ENCODE measurements around the gene DRC3. TPM values are rescaled to one million over a fixed set of nuclear protein-coding genes. Genes with fewer than 3 reads are reported as not detected.

Gene DRC3
- total RNA-seq, 1 donor from 2014 or later = 0.43 TPM

DNA sequence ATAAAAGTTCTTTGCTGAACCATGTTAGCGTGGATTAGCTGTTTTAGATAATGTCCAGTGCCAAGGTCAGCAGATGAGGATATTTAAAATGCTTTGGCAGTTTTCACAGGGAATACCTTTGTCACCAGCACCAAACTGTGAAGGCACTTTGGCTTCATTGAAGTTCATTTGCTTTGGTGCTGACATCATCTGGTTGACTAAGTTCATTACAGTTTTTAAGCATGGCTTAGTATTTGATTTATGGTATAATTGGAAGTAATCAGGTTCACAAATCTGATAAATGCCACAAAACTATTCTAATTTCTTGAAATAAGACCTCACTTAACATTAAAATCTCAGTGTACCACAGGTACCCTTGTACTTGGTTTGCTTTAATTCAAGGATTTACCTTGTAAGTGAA, 70.8 kb downstream of the DRC3 start:
- Histone ChIP-seq H3K27me3 (ENCODE audit: insufficient read depth, low read length) (no peaks in the 10 kb centered on the region), H3K9ac (ENCODE audit: low read length) (no peak overlapping the region), H3K27ac (ENCODE audit: low read depth, low read length) (no peak overlapping the region), H3K4me3 (ENCODE audit: insufficient read depth, low read depth, low read length) (no peak overlapping the region), H3K36me3 (ENCODE audit: insufficient read depth, low read length) (peaks cover 7% of the 10 kb centered on the region), H4K20me1 (ENCODE audit: insufficient read depth, low read length) (peaks cover 22% of the 10 kb centered on the region), H2AFZ (ENCODE audit: low read depth, low read length) (no peak overlapping the region), H3K4me1 (ENCODE audit: insufficient read depth, low read length) (peaks cover 10% of the 10 kb centered on the region), H3K79me2 (ENCODE audit: insufficient read depth, low read length) (peaks cover 23% of the 10 kb centered on the region), H3K9me3 (ENCODE audit: insufficient read depth, low read depth, low read length) (no peaks in the 10 kb centered on the region), H3K4me2 (ENCODE audit: low read length) (no peak overlapping the region)
- FAIRE-seq (no peak), DNase-seq (ENCODE audit: low read depth) (peak; percentile 8)
- Mint-ChIP-seq H3K4me3 (ENCODE audit: unreplicated experiment) (no peak overlapping the region), H3K27ac (ENCODE audit: unreplicated experiment) (no peak overlapping the region), H3K36me3 (ENCODE audit: low read depth, unreplicated experiment) (peaks cover 3% of the 10 kb centered on the region), H3K27me3 (ENCODE audit: low read depth, unreplicated experiment) (no peaks in the 10 kb centered on the region), H3K4me1 (ENCODE audit: low read depth, unreplicated experiment) (peaks cover 14% of the 10 kb centered on the region), H3K9me3 (ENCODE audit: unreplicated experiment) (no peaks in the 10 kb centered on the region)
- peak; percentile 14 for TF ChIP-seq CTCF (IDR thresholded peaks at IDR 0.05; ENCODE audit: insufficient read depth, low read depth, low read length)
- no peak for TF ChIP-seq EZH2 (IDR thresholded peaks at IDR 0.05; ENCODE audit: insufficient read depth, low read length)

GRCh38 chr17:18044609-18045008, 71.9 kb downstream of the DRC3 start:
- Histone ChIP-seq H3K79me2 (ENCODE audit: insufficient read depth, low read length) (peaks cover 22% of the 10 kb centered on the region), H2AFZ (ENCODE audit: low read depth, low read length) (no peak overlapping the region), H3K9ac (ENCODE audit: low read length) (no peak overlapping the region), H3K4me1 (ENCODE audit: insufficient read depth, low read length) (peaks cover 7% of the 10 kb centered on the region), H3K27me3 (ENCODE audit: insufficient read depth, low read length) (no peaks in the 10 kb centered on the region), H3K4me2 (ENCODE audit: low read length) (no peak overlapping the region), H3K36me3 (ENCODE audit: insufficient read depth, low read length) (peaks cover 7% of the 10 kb centered on the region), H4K20me1 (ENCODE audit: insufficient read depth, low read length) (peaks cover 22% of the 10 kb centered on the region), H3K4me3 (ENCODE audit: insufficient read depth, low read depth, low read length) (no peak overlapping the region), H3K27ac (ENCODE audit: low read depth, low read length) (no peak overlapping the region), H3K9me3 (ENCODE audit: insufficient read depth, low read depth, low read length) (no peaks in the 10 kb centered on the region)
- H3K4me1 Mint-ChIP-seq (ENCODE audit: low read depth, unreplicated experiment) = peaks cover 14% of the 10 kb centered on the region
- peaks cover 3% of the 10 kb centered on the region for H3K36me3 Mint-ChIP-seq (ENCODE audit: low read depth, unreplicated experiment)
- no peak for DNase-seq (ENCODE audit: low read depth)
- H3K27me3 Mint-ChIP-seq (ENCODE audit: low read depth, unreplicated experiment) = no peaks in the 10 kb centered on the region
- FAIRE-seq = no peak
- no peak overlapping the region for H3K4me3 Mint-ChIP-seq (ENCODE audit: unreplicated experiment)
- H3K9me3 Mint-ChIP-seq (ENCODE audit: unreplicated experiment) = no peaks in the 10 kb centered on the region
- no peak for TF ChIP-seq EZH2 (IDR thresholded peaks at IDR 0.05; ENCODE audit: insufficient read depth, low read length)
- TF ChIP-seq CTCF (IDR thresholded peaks at IDR 0.05; ENCODE audit: insufficient read depth, low read depth, low read length) = no peak
- H3K27ac Mint-ChIP-seq (ENCODE audit: unreplicated experiment) = peak overlapping the region; percentile 4

- H3K4me1 Mint-ChIP-seq (ENCODE audit: low read depth, unreplicated experiment) = peaks cover 10% of the 10 kb centered on the region
- H3K27me3 ChIP-seq (ENCODE audit: insufficient read depth, low read length) = no peaks in the 10 kb centered on the region
Observed at GRCh38 chr17:18045691-18046350, 73.2 kb downstream of the DRC3 start.

More at GRCh38 chr17:18045691-18046350, 73.2 kb downstream of the DRC3 start:
- Mint-ChIP-seq H3K36me3 (ENCODE audit: low read depth, unreplicated experiment) (peaks cover 3% of the 10 kb centered on the region), H3K9me3 (ENCODE audit: unreplicated experiment) (no peaks in the 10 kb centered on the region), H3K4me3 (ENCODE audit: unreplicated experiment) (no peak overlapping the region), H3K27me3 (ENCODE audit: low read depth, unreplicated experiment) (no peaks in the 10 kb centered on the region), H3K27ac (ENCODE audit: unreplicated experiment) (no peak overlapping the region)
- H3K36me3 ChIP-seq (ENCODE audit: insufficient read depth, low read length) = peaks cover 7% of the 10 kb centered on the region
- TF ChIP-seq CTCF (IDR thresholded peaks at IDR 0.05; ENCODE audit: insufficient read depth, low read depth, low read length) (no peak), EZH2 (IDR thresholded peaks at IDR 0.05; ENCODE audit: insufficient read depth, low read length) (no peak)
- no peak overlapping the region for H2AFZ ChIP-seq (ENCODE audit: low read depth, low read length)
- peaks cover 17% of the 10 kb centered on the region for H4K20me1 ChIP-seq (ENCODE audit: insufficient read depth, low read length)
- no peak for DNase-seq (ENCODE audit: low read depth)
- no peaks in the 10 kb centered on the region for H3K4me1 ChIP-seq (ENCODE audit: insufficient read depth, low read length)
- no peak overlapping the region for H3K9ac ChIP-seq (ENCODE audit: low read length)
- peaks cover 12% of the 10 kb centered on the region for H3K79me2 ChIP-seq (ENCODE audit: insufficient read depth, low read length)
- no peak for FAIRE-seq
- no peak overlapping the region for H3K27ac ChIP-seq (ENCODE audit: low read depth, low read length)
- H3K4me3 ChIP-seq (ENCODE audit: insufficient read depth, low read depth, low read length) = no peak overlapping the region
- no peak overlapping the region for H3K4me2 ChIP-seq (ENCODE audit: low read length)
- no peaks in the 10 kb centered on the region for H3K9me3 ChIP-seq (ENCODE audit: insufficient read depth, low read depth, low read length)
